Calu3 (cell line): ENCODE results near the gene HGFAC. TPM values are rescaled to one million over a fixed set of nuclear protein-coding genes. Genes with fewer than 3 reads are reported as not detected.

Source experiments
- BruUV-seq: library from RNA; stranded (reverse); fragments of 400-500 nt; replicated peaks from 2 replicates; lab custom pipeline; 2021; lab: Mats Ljungman, UMichigan
- CTCF ChIA-PET: fragments of 300-600 bp; sonication (Branson Sonifier 250); formaldehyde crosslinking; loops from one replicate; lab custom pipeline; 2022; ENCODE audit warnings: antibody characterized with exemption; lab: Charles Lee
- DNase-seq: peaks from one replicate; pipeline ENCODE4 v3.0.0; 2022
- H3K27ac Mint-ChIP-seq: one replicate; pipeline ENCODE4 v1.8.0; 2022; ENCODE audit warnings: mixed read lengths; ENCODE audit not compliant: unreplicated experiment
- H3K27me3 Mint-ChIP-seq: one replicate; pipeline ENCODE4 v1.8.0; 2022; ENCODE audit warnings: mixed read lengths; ENCODE audit not compliant: unreplicated experiment
- H3K36me3 Mint-ChIP-seq: one replicate; pipeline ENCODE4 v1.8.0; 2022; ENCODE audit warnings: mild to moderate bottlenecking, moderate library complexity, mixed read lengths; ENCODE audit not compliant: insufficient read depth, unreplicated experiment
- H3K4me1 Mint-ChIP-seq: one replicate; pipeline ENCODE4 v1.8.0; 2022; ENCODE audit warnings: mild to moderate bottlenecking, low read depth, mixed read lengths; ENCODE audit not compliant: unreplicated experiment
- H3K4me3 Mint-ChIP-seq: one replicate; pipeline ENCODE4 v1.8.0; 2022; ENCODE audit warnings: mild to moderate bottlenecking, low read depth, moderate library complexity, mixed read lengths; ENCODE audit not compliant: unreplicated experiment
- H3K9me3 Mint-ChIP-seq: one replicate; pipeline ENCODE4 v1.8.0; 2022; ENCODE audit warnings: low read depth, mixed read lengths; ENCODE audit not compliant: unreplicated experiment
- CTCF ChIP-seq: fragments of 200-600 bp; IDR thresholded peaks from one replicate; pipeline ENCODE4 v1.8.0; 2022; ENCODE audit warnings: antibody characterized with exemption; ENCODE audit not compliant: unreplicated experiment
- intact Hi-C: fragments of 100-400 bp; cut with micrococcal nuclease; formaldehyde crosslinking; loops from one replicate; pipeline ENCODE4 v1.10.0; 2022; ENCODE audit not compliant: unreplicated experiment
- total RNA-seq: library from RNA; stranded (reverse); gene quantifications from 2 replicates; pipeline ENCODE4 v1.2.3, GENCODE V29; 2022

Gene HGFAC
- total RNA-seq, 1 experiment from 2014 or later = not detected

DNA sequence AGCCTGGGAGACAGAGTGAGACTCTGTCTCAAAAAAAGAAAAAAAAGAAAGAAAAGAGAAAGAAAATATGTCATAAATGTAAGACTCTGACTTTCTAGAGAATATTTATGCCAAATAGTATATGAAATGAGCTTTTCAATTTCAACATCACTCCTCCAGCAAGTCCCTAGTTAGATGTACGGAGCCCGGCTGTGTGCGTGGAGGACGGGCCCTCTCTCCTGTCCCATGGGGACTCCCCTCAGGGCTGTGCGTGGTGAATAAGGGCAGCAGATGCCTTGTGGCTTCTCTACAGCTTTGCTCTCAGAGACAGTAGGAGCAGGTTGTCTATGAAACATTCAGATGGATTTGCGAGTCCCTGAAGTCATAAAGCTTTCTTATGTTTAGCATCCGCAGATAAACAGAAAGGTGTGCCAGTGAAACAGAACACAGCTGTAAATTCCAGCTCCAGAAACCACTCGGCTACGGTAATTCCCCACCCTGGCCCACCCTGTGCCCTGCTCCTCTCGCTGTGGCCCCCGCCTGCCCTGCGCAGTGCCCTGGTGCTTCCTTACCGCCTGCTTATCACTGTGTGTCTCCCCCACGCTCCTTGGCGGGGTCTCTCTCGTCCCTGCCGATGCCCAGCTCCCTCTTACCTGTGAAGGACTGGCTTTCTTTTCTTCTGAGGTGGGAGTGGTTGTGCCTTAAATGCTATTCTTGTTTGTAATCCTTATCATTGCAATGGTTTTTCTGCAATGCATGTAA is 13.9 kb upstream of the HGFAC start:
- Mint-ChIP-seq H3K4me1 (no peaks in the 10 kb centered on the region), H3K4me3 (no peak overlapping the region), H3K27me3 (no peaks in the 10 kb centered on the region), H3K27ac (no peak overlapping the region), H3K36me3 (no peaks in the 10 kb centered on the region), H3K9me3 (no peaks in the 10 kb centered on the region)
- intact Hi-C loops = no loop called here
- no TSS peak for BruUV-seq
- no peak for TF ChIP-seq CTCF
- DNase-seq = no peak
- CTCF ChIA-PET = interaction anchor here (0.6 kb wide), 1 partner anchor 230 kb away, joined by 3 read pairs; no protein-coding TSS in a partner anchor

DNA sequence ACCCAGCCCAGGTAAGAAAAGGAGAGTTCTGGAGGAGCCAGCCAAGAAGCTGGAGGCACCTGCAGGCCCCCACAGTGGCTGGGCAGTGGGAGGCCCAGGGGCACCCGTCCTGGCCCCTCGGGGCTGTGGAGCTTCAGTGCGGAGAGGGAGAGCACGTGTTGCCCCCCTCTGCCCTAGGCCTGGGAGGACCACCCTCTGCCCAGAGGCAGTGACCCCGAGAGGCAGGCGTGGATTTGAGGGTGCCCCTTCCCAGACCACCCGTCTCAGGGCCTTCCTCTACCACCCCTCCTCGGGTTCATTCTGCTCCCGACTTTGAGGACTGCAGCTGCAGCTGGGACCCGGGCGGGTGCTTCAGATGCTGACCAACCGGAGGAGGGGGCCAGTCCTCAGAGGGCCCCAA is 12.1 kb upstream of the HGFAC start:
- Mint-ChIP-seq H3K9me3 (no peaks in the 10 kb centered on the region), H3K4me1 (no peaks in the 10 kb centered on the region), H3K36me3 (no peaks in the 10 kb centered on the region), H3K27ac (no peak overlapping the region), H3K4me3 (no peak overlapping the region), H3K27me3 (no peaks in the 10 kb centered on the region)
- intact Hi-C loops = no loop called here
- BruUV-seq = no TSS peak
- TF ChIP-seq CTCF = no peak
- no peak for DNase-seq
- CTCF ChIA-PET = no interaction called here

GRCh38 chr4:3430524-3430923 is 11.2 kb upstream of the HGFAC start:
- Mint-ChIP-seq H3K9me3 (no peaks in the 10 kb centered on the region), H3K27me3 (no peaks in the 10 kb centered on the region), H3K36me3 (no peaks in the 10 kb centered on the region), H3K4me1 (no peaks in the 10 kb centered on the region), H3K4me3 (no peak overlapping the region), H3K27ac (no peak overlapping the region)
- intact Hi-C loops = no loop called here
- DNase-seq = no peak
- CTCF ChIA-PET = no interaction called here
- BruUV-seq = no TSS peak
- no peak for TF ChIP-seq CTCF

GRCh38 chr4:3431446-3431993 is 10.2 kb upstream of the HGFAC start:
- Mint-ChIP-seq H3K36me3 (no peaks in the 10 kb centered on the region), H3K4me3 (no peak overlapping the region), H3K4me1 (no peaks in the 10 kb centered on the region), H3K27me3 (no peaks in the 10 kb centered on the region), H3K27ac (no peak overlapping the region), H3K9me3 (no peaks in the 10 kb centered on the region)
- TF ChIP-seq CTCF = no peak
- no peak for DNase-seq
- no TSS peak for BruUV-seq
- CTCF ChIA-PET = no interaction called here
- intact Hi-C loops = no loop called here
